Panc1 (cell line): ENCODE data around the gene CERKL.

Source experiments
- POLR2AphosphoS5 ChIP-seq: IDR thresholded peaks from 2 replicates; pipeline ENCODE4 v1.6.1; 2012; ENCODE audit warnings: mild to moderate bottlenecking, low read depth, low read length, moderate library complexity
- SIN3A ChIP-seq: IDR thresholded peaks from 2 replicates; pipeline ENCODE4 v1.6.1; 2012; ENCODE audit warnings: low read depth, mild to moderate bottlenecking, low read length, moderate library complexity, borderline replicate concordance; ENCODE audit not compliant: insufficient read depth
- TF ChIP-seq, protein P1 (sequence below): fragments of 450-650 bp; IDR thresholded peaks from 2 replicates; pipeline ENCODE4 v1.5.1; 2017; ENCODE audit warnings: mild to moderate bottlenecking

GRCh38 chr2:181585732-181586131, 71.2 kb downstream of the CERKL start:
- TF ChIP-seq, protein P1, sequence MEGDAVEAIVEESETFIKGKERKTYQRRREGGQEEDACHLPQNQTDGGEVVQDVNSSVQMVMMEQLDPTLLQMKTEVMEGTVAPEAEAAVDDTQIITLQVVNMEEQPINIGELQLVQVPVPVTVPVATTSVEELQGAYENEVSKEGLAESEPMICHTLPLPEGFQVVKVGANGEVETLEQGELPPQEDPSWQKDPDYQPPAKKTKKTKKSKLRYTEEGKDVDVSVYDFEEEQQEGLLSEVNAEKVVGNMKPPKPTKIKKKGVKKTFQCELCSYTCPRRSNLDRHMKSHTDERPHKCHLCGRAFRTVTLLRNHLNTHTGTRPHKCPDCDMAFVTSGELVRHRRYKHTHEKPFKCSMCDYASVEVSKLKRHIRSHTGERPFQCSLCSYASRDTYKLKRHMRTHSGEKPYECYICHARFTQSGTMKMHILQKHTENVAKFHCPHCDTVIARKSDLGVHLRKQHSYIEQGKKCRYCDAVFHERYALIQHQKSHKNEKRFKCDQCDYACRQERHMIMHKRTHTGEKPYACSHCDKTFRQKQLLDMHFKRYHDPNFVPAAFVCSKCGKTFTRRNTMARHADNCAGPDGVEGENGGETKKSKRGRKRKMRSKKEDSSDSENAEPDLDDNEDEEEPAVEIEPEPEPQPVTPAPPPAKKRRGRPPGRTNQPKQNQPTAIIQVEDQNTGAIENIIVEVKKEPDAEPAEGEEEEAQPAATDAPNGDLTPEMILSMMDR = no peak
- no peak for TF ChIP-seq POLR2AphosphoS5
- no peak for TF ChIP-seq SIN3A
